Cardiac septum (tissue), 1 donor: ENCODE measurements around the gene ATP8A1. TPM values are rescaled to one million over a fixed set of nuclear protein-coding genes. Genes with fewer than 3 reads are reported as not detected.
"Not testable (repeated sequence)": the region's sequence is repeated elsewhere in the genome, so short reads cannot be mapped to it uniquely, and the experiment has no call there.

Experiments used
- DNase-seq: peaks from one replicate; pipeline ENCODE4 v3.0.0-alpha.2; 2020; ENCODE audit warnings: low spot score
- intact Hi-C: fragments of 100-400 bp; cut with DNase I; formaldehyde crosslinking; loops from one replicate; pipeline ENCODE4 v1.14.0; 2022
- total RNA-seq: library from RNA; stranded (reverse); fragmentation: NEBNext Ultra II Directional; extraction: Animal tissue kit (Norgen Biotek cat#: 25700); gene quantifications from one replicate; pipeline ENCODE4 v1.2.1, GENCODE V29; 2021
- donor health status: DM: no; HTN: no; CAD: no.

Gene ATP8A1
- total RNA-seq, 1 donor from 2014 or later = 22.1 TPM

DNA sequence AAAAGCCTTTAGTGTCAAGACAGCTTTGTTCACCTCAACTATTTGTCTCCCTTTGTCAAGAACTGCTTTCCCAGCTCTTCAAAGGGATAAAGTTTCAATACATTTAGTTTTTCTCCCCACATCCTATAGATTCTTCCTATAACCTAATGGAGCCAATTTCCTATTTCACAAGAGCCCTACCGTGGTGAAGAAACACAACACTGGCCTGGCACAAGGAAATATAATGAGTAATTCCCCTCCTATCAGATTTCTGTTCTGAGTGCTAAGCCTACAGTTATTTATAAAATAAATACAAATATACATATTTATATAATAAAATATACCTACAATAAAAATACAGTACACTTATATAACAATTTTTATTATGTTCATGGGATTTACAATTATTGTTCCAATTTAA is 169.7 kb downstream of the ATP8A1 start:
- intact Hi-C loops = no loop called here
- DNase-seq = no peak

DNA sequence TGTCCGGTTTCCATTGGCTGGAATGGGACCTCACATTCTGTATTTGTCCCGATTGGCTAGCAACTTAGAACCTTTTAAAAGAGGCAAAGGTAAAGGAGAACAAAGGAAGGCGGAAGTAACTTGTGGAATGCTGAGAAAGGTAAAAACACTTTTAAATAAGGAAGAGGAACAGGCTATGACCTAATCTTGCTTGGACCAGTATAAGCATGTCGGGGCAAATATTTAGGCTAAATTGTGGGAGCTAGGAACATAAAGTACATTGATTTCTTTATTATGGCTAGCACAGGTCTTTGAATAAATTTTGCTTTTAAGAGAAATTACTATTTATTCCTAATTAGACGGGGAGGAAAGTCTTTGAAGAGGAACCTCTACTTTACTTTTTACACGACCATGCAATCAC is 170.7 kb downstream of the ATP8A1 start:
- DNase-seq, intact Hi-C loops: not testable (repeated sequence)

DNA sequence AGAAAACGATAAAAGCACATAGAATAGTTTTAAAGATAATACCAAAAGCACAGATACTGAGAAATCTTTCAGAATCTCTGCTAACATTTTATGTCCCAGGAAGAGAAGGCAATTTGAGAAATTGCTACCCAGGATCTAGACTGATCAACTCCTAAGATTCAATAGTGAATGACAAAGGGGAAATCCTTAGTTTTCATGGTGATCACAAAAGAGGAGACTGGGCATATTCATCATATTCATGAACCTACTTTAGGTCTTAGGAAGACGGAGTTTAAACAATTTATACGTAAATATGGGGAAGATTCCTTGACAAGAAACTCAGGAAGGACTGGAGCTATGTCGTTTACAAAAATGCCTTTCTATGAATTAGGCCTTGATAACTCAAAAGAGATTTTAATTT is 172.3 kb downstream of the ATP8A1 start:
- intact Hi-C loops = no loop called here
- no peak for DNase-seq

DNA sequence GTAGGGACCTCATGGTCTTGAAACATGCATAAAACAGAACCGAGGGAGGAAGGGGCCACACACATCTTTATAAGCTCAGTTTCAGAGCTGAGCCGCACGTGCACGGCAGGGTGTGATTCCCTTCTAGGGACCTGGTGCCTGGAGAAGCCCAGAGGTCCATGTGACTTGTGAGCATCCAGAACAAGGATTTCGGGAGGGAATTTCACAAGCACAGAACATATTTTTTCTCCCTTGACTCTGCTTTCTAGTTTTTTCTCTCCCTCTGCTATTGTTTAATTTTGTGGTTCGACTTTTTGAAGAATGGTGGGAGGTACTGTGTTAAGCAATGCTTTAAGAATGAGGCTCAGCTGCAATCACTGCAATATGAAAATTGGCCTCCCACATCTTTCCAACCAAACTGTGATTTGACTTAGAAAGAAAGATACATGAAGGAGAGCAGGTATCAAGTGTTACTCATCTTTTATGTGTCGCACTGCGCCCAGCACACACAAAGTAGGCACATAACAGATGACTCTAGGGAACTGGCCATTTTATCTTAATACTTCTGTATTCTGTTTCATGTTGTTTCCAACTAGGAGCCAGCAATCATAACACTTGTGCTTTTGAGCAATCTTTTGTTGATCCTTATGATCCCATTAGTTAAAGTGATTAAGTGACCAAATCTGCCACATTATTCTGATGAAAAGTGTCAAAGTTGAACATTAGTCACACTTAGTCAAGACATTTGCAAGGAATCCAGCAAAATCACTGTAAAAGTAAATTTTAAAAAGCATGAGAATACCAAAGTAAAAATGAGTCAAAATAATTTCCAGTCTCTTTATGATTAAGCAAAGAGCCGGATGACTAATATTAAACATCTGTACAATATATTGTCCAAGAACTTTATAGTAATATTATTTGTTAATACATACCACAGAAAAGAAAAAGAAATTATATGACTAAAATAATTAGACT is 173.2 kb downstream of the ATP8A1 start:
- intact Hi-C loops = no loop called here

DNA sequence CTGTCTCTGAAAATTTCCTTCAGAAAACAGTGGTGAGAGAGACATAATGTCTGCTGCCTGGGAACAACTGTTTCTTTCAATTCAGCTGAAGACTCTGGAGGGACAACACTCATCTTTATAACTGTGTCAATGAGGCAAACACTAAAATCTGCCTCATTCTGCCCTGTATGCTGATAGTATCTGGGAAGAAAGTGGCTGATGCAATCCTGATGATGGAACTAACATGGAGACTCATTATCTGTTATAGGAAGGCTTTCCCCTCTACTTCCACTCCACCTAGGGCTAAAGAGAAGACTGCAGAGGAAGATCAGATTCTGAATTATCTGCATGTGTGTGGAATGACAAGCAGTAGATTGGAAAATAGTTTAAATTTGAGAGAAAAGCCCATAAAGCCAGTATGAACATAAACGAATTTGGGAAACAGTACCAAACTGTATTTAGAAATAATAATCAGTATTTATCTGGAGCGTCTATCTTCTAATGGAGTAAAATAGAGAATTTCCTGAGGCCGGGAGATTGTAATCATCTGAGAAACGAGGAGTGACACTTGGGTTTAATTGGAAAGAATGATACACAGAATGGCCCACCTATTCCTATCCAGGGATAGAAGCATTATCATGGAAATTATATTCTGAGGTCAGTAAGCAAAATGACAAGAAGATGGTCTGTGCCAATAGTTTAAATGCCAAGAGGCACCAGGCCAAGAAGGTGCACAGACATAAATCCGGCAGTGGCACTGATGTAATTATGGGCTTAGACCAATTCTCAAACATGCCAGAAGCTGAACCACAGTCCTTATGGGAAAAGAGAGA is 174.2 kb downstream of the ATP8A1 start:
- intact Hi-C loops = no loop called here
- DNase-seq = no peak

More for the DNA sequence above, 173.2 kb downstream of the ATP8A1 start:
- no peak for DNase-seq

DNA sequence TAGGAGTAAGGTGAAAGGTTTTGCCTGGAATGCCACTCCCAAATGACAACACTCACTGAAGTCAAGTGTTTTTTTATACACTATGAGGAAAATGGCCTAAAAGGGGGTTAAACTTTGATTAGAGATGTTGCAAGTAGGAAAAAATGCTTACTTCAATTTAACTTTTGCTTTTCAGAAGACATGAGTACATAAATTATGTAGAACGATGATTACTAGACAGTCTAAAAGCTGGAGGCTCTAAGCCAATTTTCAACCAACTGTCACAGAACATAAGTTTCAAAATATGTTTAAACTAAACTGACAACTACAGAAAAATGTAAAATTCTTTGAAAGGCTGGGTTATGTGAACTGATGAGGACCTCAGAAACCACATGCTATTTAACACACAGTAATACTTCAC is 176.2 kb downstream of the ATP8A1 start:
- intact Hi-C loops = no loop called here
- DNase-seq = no peak

DNA sequence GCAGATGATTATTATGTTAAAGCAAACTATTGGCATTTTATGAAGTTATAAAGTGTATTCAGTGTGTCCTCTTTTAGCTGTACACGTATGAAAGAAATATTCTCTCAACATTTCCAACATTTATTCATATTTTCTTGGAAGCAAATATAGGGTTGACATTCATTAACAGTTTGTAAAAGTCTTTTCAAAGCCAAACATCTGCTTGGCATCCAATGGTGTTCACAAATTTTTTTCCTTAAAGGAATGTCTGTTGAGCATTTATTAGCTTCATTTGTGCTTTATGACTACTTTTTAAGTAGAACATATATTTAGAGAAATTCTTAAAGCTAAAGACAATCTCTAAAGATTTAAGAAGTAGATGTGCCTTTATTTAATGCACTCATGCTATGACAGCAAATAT is 176.6 kb downstream of the ATP8A1 start:
- no peak for DNase-seq
- intact Hi-C loops = no loop called here

DNA sequence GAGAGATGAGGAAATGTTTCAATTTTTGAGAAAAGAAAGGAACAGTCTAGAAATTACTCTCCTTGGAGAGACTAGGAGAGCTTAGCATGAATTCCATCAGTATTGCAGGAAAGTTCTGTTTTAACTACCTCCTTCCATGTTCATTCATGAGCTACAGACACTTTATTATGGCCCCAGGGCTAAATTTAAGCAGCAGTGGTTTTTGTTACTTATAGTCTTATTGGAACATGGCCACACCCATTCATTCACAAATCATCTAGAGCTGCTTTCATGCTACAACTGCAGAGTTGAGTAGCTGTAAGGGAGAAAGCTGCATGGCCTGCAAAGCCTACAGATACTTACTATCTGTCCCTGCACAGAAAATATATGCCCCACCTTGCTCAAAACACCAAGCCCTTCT is 178.0 kb downstream of the ATP8A1 start:
- intact Hi-C loops = no loop called here
- DNase-seq = no peak

DNA sequence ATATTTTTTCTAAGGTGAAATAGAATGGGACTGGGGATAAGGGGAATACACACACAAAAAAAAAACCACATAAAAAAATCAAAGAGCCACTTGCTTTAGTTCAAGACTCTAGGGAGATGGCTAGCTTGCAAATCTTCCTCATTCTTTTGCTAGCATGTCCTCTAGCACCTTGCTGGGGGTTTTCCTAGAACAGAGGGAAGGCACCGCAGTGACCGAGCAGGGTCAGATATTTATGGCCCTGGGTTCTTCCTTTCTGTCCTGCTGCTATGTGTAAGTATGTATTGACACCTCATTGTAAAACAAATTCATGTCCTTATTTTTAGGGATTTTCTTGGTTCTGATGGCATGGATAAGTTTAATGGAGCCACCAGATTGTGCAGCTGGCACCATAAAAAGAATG is 178.4 kb downstream of the ATP8A1 start:
- intact Hi-C loops = no loop called here
- no peak for DNase-seq

DNA sequence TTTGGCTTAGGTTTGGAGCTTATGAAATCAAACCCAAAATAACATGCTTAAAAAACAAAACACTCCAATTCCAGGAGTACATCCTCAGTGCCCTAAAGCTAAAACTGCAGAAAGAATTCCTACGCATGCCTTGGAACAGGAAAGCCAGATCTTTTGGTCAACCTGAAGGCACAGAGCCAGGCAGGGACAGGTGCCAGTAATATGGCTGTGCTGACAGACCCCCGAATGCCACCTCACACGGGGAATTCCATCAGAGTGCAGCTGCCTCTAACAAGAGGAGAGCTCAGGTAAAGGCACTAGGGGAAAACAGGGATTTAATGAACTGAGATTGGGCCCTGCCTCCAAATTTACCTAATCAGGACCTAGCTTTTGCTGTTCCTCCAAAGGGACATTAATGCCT is 182.5 kb downstream of the ATP8A1 start:
- intact Hi-C loops = no loop called here
- DNase-seq = no peak

DNA sequence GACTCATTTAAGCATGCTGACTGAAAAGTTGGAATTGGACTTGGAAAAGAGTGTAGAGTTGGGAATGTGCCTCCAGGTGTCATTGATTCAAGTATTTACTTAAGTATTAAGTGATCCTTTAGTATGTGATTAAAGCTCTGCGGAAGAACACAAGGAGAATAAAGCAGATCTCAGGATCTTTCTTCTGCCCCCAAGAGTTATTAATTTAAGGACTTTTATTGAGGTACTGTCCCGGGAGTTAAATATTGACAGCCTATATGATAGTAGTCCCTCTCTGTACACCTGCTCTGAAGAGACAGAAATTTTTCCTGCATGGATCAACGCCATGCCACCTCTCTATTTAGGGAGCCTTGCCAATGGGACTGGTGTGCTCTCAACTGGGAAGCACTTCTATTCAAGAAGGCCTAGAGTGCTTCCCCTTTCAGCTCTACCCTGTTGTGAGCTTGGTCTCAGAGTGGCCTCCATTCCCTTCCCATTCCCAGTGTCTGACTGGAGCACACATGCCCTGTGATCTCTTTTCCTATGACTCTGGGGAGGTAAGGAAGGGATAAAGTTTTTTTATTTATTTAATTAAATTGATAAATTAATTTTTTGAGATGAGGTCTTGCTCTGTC is 183.7 kb downstream of the ATP8A1 start:
- intact Hi-C loops = no loop called here

DNA sequence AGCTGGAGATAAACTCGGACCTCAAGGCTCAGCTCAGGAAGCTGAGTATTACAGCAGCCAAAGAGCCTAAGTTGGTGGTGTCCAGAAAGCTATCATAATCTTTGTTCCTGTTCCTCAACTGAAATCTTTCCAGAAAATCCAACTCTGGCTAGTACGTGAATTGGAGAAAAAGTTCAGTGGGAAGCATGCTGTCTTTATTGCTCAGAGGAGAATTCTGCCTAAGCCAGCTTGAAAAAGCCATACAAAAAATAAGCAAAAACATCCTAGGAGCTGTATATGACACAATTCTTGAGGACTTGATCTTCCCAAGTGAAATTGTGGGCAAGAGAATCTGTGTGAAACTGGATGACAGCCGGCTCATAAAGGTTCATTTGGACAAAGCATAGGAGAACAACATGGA is 185.0 kb downstream of the ATP8A1 start:
- DNase-seq = no peak
- intact Hi-C loops = no loop called here

More for the DNA sequence above, 183.7 kb downstream of the ATP8A1 start:
- DNase-seq = no peak

DNA sequence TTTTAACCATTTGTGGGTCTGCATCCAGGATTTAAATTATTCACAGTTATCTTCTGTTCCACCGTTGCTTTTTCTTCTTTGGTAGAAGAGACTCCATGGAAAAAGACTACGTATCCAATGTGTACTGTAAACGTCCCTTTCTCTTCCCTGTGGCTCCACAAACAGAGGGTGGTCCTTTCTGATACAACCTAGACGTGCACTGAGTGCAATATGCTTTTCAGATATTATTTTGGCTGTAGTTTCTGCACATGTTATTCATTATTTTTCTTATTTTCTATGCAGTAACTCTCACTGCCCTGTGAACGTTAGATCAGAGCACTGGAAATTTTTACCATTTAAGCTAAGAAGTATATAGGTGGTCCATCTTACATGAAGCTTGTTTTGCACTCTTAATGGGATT is 186.9 kb downstream of the ATP8A1 start:
- intact Hi-C loops = no loop called here
- DNase-seq = no peak

DNA sequence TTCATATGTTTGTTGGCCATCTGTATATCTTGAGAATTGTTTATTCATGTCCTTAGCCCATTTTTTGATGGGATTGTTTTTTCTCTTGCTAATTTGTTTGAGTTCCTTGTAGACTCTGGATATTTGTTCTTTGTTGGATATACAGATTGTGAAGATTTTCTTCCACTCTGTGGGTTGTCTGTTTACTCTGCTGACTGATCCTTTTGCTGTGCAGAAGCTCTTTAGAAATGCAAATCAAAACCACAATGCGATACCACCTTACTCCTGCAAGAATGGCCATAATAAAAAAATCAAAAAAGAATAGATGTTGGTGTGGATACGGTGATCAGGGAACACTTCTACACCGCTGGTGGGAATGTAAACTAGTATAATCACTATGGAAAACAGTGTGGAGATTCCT is 189.1 kb downstream of the ATP8A1 start:
- intact Hi-C loops, DNase-seq: not testable (repeated sequence)

DNA sequence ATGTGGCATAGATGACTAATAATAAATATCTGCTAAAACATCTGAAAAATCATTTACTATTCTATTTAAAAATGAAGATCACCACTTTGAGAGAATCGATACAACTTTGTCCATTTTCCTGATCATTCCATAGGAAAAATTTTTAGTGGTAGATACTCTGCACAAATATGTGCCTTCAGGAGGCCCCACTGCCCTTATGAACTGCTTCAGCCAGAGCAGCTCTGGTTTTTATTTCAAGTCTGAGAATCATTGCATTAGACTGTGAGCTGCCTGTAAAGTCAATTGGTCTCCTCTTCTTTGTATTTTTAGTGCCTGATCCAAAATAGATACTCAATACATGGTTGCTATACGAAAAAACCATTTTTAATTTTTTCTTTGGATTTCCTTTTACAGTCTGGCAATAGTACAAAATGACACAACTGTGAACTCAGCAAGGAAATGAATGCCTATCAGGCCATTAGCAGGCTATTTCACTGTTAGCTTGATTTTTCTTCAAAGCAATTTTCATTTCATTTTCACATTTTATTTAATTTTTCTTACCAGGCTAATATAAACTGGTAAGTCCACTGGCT is 190.5 kb downstream of the ATP8A1 start:
- DNase-seq = no peak
- intact Hi-C loops = no loop called here

DNA sequence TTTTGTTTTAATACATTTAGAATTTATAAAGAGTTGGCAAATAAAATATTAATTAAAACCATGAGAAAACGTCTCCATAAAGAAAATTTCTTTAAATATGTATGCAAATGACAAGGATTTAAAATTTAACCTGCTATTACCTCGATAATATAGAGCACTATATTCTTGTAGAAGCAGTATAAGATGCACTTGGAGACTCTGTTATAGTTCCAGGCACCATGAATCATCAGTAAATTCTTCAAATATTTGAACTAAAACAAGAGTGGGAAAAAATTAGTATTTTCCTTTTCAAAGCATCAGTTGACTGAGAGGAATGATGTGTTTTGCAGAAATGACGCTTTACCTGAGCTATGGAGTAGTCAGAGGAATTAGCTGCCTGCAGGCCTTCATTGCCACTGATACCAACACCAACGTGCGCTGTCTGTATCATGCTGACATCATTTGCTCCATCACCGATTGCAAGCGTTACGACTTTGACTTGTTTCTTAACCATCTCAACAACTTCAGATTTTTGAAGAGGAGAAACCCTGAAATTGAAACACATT is 192.3 kb downstream of the ATP8A1 start:
- intact Hi-C loops = no loop called here
- no peak for DNase-seq

DNA sequence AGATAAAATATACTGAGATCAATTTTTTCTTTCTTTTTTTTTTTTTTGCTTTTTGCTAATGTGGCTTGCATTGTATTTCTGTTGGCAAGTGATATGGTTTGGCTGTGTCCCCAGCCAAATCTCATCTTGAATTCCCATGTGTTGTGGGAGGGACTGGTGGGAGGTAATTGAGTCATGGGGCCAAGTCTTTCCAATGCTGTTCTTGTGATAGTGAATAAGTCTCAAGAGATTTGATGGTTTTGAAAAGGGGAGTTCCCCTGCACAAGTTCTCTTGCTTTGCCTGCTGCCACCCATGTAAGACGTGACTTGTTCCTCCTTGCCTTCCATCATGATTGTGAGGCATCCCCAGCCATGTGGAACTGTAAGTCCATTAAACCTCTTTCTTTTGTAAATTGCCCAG is 195.7 kb downstream of the ATP8A1 start:
- DNase-seq, intact Hi-C loops: not testable (repeated sequence)

DNA sequence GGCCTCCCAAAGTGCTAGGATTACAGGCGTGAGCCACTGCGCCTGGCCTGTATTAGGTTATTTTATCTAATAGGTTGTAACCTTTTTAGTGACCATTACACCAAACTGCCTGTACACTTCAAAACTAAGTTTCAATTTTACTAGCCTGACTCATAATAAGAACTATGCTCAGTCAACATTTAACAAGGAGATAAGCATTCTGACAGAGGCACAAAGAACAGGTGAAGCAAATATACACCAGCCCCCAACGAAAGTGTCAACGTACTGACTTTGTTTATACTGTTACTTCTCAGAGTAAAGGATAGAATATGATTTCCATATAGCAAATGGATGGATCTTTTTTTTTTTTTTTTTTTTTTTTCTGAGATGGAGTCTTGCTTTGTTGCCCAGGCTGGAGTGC is 196.9 kb downstream of the ATP8A1 start:
- intact Hi-C loops = no loop called here
- no peak for DNase-seq

DNA sequence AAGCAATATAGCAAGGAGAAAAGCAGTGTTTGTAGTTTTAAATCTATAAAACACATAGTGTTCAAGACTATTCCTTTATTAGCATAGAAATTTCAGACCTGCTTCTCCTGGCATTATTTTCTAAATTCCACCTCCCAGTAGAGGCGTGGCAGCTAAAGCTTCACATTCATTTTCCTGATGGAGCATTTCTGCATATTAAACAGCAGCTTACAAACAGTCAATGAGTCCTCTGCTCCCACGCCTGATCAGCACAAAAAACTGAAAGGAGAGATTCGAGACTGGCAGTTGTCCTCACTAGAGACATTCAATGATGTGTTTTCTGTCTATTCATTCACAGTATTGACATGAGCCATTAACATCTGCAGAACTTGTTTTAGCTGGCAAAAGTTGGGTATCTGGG is 198.2 kb downstream of the ATP8A1 start:
- DNase-seq = no peak
- intact Hi-C loops = no loop called here
